NCI-H128 (cell line): ENCODE data around the gene CHRM4.
"Not testable (repeated sequence)": the region's sequence is repeated elsewhere in the genome, so short reads cannot be mapped to it uniquely, and the experiment has no call there.

Experiments
- DNase-seq: peaks from one replicate; lab custom pipeline; 2025; ENCODE audit not compliant: unreplicated experiment; lab: John Stamatoyannopoulos, UW

CHRM4 gene

DNA sequence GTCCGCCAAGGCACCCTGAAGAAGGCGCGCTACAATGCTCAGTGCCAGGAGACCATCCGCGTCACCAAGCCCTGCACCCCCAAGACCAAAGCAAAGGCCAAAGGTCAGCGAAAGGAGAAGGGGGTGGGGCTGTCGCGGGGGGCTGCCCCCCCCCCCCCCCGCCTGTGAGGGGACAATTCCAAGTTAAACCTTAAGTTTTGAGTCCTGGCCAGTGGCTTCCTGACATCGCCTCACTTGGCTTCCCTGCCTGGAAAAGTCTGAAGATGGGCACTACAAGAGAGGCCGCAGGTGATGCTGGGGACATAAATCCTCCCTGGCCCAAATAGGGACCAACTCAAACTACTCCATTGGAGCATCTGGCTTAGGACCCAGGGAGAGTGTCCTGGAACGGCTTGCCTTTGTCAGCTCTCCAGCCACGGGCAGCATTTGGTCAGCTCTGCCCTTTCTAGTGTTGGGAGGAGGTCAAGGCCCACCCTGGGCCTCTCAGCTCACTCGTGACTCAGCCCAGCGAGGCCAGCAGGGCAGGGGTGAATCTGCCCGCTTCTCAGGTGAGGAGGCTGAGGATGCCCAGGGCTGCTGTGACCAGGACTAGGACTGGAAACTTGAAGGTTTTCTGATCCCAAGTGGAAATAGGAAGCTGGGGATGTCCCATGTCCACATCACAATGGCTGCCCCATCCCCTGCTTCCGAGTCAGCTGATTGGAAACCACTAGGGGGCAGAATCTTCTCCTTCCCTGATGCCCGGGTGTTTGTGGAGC, 8.8 kb downstream of the CHRM4 start:
- no peak for DNase-seq

DNA sequence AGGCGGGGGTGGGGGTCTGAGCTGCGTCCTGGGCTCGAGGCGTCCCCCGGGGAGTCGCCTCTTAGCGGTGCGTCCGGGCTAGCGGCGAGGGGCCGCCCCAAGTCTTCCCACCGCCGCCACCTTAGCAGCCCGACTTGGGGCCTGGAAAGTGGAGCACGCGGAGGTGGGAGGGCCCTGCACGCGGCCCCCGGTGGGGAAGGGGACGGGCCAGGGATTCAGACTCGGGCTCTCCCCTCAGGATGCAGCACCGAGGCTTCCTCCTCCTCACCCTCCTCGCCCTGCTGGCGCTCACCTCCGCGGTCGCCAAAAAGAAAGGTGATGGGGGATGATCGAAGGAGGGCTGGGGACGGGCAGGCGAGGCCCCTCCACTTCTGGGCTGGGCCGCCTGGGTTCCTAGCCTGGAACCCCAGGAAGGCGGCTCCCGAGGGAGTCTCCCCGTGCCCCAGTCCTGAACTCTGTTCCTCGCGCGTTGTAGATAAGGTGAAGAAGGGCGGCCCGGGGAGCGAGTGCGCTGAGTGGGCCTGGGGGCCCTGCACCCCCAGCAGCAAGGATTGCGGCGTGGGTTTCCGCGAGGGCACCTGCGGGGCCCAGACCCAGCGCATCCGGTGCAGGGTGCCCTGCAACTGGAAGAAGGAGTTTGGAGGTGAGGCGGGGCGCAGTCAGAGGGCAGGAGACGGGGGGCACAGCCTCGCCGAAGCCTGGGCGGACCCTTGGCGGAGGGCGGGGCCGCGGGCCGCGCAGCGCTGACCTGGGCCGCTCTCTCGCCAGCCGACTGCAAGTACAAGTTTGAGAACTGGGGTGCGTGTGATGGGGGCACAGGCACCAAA, 9.5 kb downstream of the CHRM4 start:
- no peak for DNase-seq

DNA sequence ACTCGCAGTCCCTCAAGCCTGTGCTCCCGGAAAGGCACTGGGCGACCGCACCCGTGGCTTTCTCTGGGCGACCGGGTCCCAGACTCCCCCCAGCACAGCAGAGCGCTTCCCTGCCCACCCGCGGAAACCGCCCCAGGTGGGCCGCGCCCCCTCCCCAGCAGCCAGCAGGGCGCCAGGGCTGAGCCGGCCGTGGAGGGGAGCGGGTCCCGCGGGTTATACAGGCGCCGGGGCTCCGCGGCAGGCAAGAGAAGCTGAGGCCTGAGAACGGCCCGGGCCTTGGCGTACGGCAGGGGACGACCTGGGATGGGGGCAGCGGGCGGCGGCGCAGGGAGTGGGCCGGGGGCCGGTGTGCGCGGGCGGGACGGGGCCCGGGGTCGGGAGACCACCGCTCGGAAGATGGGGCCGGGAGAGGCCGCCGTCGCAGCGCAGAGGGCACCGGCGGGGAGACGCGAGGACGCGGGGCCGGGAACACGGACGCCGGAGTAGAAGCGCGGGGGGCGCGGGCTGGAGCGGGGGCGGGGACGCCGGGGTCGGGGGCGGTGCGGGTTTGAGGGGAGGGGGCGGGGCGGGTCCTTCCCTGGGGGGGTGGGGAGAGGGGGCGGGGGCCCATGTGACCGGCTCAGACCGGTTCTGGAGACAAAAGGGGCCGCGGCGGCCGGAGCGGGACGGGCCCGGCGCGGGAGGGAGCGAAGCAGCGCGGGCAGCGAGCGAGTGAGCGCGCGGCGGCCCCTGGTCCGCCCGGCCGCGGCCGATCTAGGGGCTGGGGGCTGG, 10.3 kb downstream of the CHRM4 start, which contains the start of gene MDK:
Gene MDK (plus strand): TSS at position 622 of the 771 bp plus-strand sequence. CDS start 389 bp downstream, outside the sequence.
- DNase-seq, result no peak

DNA sequence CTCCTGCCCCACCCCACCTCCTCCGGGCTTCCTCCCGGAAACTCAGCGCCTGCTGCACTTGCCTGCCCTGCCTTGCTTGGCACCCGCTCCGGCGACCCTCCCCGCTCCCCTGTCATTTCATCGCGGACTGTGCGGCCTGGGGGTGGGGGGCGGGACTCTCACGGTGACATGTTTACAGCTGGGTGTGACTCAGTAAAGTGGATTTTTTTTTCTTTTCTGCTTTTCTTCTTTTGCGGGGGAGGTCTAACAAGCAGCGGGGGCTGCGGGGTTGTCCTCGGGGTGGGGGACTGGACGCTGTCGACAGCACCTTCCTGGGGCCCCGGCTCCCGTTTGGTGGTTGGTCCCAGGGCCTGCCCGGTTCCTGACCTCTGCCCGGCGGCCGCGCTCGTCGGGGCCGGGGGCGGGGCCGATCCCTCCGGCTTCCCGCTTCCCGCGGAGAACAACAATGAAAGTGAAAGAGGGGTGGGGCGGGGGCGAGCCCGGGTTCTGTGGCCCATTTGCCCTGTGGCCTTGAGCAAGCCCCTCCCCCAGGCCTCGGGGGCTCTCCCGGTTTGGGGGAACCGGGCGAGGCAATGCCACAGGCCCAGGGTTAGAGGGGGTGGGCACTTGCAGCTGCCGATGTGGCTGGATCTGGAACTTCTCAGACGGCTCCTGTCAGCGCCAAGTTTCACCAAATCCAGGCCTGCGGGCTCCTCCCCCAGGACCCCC, 11.1 kb downstream of the CHRM4 start:
- DNase-seq, result no peak

DNA sequence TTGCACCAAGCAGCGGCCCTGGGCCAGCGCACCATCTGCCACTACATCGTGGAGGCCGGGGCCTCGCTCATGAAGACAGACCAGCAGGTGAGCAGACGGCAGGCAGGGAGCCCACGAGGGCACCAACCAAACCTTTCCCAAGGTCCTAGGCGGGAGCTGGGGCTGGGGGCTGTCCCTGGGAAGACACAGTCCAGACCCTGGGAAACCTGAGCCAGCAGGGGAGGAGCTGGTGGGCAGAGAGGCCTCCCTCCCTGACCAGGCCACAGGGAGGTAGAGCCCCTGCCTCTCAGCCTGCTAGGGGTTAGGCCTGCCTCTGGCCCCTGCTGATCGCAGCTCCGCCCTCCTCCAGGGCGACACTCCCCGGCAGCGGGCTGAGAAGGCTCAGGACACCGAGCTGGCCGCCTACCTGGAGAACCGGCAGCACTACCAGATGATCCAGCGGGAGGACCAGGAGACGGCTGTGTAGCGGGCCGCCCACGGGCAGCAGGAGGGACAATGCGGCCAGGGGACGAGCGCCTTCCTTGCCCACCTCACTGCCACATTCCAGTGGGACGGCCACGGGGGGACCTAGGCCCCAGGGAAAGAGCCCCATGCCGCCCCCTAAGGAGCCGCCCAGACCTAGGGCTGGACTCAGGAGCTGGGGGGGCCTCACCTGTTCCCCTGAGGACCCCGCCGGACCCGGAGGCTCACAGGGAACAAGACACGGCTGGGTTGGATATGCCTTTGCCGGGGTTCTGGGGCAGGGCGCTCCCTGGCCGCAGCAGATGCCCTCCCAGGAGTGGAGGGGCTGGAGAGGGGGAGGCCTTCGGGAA, 11.9 kb downstream of the CHRM4 start:
- not testable (repeated sequence) for DNase-seq

DNA sequence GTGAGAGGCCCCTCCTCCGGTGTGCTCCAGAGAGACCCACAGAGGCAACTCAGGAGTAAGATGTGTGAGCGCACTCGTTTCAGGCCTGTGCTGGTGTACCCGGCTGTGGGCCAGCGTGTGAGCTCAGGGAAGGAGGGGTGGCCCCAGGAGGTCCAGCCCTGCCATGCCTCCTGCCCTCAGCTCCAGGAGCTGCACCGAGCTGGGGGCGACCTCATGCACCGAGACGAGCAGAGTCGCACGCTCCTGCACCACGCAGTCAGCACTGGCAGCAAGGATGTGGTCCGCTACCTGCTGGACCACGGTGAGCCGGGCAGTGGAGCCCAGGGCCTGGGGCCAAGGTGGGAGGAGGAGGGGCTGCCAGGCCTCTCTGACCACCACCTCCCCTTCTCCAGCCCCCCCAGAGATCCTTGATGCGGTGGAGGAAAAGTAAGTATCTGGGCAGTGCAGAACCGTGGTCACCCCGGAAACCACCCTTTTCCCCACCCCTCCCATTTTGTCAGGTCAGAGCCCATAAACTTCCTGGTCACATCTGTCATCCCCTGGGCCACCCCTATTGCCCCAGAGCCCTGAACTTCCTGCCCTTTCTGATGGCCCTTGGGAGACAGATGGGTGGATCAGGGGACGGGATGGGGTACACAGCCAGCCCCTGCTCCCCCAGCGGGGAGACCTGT, 12.6 kb downstream of the CHRM4 start:
- DNase-seq, result no peak

DNA sequence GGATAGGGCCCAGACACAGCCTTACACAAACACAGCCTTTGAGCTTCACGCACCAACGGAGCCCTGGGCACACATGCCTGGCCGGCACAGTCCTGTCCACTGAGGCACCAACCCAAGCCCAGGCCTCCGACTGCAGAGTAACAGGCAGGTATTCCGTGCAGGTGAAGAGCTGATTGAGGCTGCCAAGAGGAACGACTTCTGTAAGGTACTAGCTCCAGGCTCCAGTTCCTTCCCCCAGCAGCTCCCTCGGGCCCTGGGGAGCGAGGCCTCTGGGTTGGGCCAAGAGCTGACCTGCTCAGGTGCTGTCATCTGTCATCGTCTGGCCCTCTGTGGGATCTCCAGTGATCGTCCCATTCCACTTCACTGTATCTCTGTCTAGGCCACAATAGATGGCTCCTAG, 13.3 kb downstream of the CHRM4 start:
- DNase-seq, result no peak

DNA sequence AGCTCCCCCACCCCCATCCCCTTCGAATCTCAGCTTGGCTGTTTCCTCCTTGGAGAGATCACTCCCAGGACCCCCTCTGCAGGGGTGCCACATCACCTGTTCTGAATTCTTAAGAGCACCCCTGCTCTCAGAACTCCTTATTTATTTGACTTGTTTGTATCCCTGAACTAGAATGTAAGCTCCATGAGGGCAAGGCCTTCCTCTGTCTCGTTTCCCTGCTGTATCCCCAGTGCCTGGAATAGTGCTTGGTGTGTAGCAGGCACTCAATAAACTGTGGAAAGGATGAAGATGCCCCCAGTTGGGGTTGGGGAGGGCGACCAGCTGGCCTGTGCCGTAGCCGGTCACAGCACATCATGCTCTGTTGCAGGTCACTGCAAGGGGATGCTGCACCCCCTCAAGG, 13.7 kb downstream of the CHRM4 start:
- no peak for DNase-seq

DNA sequence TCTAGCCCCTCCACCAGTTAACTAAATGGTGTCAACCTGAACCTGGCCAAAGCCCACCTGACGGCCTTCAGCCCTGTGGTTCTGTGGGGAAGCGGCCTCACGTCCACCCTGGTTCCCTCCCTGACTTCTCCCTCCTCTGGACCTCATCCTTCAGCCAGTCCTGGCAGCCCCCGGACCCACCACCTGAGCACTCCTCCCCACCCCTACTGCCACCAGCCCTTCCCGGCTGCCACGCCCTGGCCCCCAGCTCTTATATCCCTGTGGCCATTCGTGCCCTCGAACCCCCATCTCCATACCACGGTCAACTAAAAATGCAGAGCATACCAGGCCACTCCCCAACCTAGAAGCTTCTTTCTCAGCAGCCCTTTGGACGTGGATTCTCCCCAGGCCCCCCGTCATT, 14.3 kb downstream of the CHRM4 start:
- no peak for DNase-seq

DNA sequence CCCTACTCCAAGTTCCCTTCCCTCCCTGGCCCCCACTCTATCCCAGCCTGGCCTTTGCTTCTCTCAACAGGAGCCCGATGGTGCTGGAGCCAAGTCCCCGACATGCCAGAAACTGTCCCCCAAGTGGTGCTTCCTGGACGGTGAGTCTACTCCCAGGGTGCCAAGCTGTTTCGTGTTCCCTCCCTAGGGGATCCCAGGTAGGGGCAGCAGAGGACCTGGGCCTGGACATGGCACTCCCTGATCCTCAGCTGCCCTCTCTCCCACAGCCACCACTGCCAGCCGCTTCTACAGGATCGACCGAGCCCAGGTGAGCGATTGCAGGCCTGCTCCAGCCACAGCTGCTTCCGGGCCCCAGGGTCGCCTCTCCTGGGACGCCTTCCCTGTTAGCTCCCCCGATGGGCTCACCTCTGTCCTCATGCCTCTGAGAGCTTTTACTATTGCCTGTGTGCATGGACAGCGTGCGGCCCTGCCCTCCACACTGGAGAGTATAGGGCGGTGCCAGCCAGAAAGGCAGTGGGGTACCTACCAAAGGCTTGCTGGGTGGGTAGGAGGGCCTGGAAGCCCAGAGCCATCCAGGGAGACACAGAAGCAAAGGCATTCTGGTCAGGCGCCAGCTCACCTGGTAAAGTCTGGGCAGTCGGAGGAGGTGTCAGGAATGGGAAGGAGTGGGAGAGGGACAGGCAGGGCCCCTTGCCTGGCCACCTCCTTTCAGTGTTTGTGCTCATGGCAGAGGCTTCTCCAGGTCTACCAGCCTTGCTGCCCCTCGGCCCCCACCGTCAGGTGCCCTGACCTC, 15.1 kb downstream of the CHRM4 start:
- no peak for DNase-seq

DNA sequence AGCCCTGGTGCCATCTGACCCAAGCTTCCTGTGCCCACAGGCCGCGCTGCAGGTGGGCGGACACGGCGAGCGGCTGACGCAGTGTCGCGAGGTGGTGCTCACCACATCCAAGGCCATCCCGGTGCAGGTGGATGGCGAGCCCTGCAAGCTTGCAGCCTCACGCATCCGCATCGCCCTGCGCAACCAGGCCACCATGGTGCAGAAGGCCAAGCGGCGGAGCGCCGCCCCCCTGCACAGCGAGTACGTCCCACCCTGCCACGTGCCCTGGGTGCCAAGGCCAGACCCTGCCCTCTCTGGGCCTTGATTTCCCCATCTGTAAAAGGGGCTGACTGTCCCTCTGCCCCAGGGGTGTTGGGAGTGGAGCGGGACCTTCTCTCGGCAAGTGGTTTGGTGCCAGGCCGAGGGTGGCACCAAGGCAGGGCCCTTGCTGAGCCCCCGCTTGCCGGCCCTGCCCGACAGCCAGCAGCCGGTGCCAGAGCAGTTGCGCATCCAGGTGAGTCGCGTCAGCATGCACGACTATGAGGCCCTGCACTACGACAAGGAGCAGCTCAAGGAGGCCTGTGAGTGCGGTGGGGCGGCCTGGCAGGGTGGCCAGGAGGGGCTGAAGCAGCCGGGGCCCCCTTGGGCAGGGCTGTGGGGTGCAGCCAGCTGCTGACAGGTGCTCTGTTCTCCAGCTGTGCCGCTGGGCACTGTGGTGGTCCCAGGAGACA, 16.0 kb downstream of the CHRM4 start:
- no peak for DNase-seq

DNA sequence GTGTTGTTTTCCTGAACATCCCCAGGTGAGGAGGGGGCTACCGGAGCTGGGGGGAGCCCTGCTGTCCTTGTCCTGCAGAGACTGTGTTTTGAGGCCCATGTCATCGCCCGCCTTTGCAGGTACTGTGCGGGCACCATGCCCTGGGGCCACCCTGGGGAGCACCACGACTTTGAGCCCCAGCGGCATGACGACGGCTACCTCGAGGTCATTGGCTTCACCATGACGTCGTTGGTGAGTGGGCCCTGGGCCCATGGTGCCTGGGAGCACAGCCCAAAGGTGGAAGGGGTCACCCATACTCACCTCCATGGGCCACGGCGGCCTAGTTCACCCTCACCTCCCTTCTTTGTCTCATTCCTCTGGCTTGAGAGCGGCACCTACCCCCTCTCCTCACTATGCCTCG, 16.8 kb downstream of the CHRM4 start:
- no peak for DNase-seq

DNA sequence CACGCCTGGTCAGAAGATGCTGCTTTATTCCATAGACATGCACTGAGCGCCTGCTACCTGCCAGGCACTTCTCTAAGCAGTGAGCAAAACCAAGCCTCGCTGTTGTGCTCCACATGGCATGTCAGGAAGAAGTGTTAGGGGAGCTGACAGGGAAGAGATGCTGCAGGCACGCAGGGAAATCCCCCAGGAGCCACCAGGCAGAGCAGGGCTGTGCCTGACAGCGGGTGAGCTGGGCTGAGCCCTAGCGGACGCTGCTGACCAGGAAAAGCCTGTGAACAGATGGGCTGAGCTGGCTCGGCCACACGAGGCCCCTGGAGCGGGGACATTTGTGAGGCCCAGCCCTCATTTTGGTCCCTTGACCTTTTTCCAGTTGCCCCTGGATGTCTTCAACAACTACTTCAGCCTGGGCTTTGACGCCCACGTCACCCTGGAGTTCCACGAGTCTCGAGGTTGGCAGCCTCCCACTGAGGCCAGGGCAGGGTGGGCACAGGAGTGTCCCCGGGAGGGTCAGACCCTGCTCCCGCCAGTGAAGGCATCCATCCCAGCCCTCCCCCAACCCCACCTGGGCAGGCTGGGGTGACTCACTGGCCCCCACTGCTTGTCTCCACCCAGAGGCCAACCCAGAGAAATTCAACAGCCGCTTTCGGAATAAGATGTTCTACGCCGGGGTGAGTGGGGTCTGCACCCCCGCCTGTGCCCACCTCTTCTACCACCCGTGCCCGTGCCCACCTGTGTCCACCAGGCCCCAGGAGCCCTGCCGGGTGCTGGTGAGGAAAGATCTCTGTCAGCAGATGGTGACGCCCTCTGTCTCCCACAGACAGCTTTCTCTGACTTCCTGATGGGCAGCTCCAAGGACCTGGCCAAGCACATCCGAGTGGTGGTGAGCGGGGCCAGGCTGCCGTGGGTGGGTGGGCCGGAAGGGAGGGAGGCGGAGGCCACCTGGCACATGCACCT, 17.5 kb downstream of the CHRM4 start:
- no peak for DNase-seq

DNA sequence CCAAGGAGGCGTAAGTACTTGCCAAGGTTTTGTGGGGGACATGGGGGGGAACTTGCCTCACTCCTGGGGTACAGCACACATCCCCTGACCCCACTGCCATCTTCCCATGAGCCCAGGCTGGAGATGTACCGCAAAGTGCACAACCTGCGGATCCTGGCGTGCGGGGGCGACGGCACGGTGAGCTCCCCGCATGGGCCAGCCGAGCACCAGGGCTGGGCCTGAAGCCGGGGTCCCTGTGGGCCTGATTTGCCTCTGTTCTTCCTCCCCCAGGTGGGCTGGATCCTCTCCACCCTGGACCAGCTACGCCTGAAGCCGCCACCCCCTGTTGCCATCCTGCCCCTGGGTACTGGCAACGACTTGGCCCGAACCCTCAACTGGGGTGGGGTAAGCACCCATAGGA, 19.1 kb downstream of the CHRM4 start:
- not testable (repeated sequence) for DNase-seq

DNA sequence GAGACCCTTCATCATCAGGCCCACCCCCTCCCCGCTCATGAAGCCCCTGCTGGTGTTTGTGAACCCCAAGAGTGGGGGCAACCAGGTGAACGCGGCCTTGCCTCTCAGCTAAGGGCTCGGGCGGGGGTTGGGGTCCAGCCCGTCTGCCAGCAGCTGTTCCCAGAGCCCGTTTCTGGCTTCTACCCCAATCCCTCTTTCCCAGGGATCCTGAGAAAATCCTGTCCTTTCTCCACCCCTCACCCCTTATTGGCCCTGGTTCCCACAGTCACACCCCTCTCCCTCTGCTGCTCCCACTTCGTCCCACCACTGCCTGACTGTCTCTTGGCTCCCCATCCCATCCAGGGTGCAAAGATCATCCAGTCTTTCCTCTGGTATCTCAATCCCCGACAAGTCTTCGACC, 19.5 kb downstream of the CHRM4 start:
- no peak for DNase-seq

DNA sequence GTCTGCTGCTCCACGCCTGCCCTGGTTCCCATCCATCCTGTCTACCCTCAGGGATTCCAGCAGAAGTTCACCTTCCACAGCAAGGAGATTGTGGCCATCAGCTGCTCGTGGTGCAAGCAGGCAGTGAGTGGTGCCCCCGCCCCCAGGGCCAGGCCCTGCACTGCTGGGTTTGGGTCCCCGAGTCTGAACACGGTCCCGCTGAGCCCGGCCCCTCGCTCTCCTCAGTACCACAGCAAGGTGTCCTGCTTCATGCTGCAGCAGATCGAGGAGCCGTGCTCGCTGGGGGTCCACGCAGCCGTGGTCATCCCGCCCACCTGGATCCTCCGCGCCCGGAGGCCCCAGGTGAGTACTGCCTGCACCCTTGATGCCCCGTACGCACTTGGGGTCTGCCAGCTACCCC, 20.3 kb downstream of the CHRM4 start:
- not testable (repeated sequence) for DNase-seq

DNA sequence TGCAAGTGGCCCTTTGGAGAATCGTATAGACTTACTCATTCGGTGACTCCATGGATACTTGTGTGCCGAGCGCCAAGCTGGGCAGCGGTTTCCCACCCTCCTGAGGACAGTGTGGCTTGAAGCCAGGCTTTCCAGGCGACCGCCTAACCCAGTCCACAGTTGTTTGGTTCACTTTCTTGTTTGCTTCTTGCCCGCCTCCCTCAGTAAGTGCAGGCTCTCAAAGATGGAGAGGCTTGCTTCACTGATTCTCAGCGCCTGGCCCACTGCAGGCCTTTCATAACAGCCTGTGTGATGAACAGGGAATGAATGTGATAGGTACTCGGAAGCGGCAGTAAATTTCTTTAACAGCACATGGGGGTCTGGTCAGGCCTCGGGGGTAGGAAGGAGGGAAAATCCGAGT, 21.3 kb downstream of the CHRM4 start:
- no peak for DNase-seq
